HG03097 (cell line): ENCODE results near the gene AHDC1.
"Not testable (repeated sequence)": the region's sequence is repeated elsewhere in the genome, so short reads cannot be mapped to it uniquely, and the experiment has no call there.

Experiments
- ATAC-seq: cut with Tn5 transposase; IDR thresholded peaks from one replicate; pipeline ENCODE4 v1.9.1; 2021; ENCODE audit not compliant: unreplicated experiment, low FRiP score

AHDC1 gene

GRCh38 chr1:27538305-27538676 lies 65.7 kb downstream of the AHDC1 start:
- not testable (repeated sequence) for ATAC-seq

- no peak for ATAC-seq
Measured at GRCh38 chr1:27536767-27537166, 67.2 kb downstream of the AHDC1 start.

GRCh38 chr1:27536010-27536757 lies 67.8 kb downstream of the AHDC1 start:
- ATAC-seq: no peak

GRCh38 chr1:27535386-27535785 lies 68.6 kb downstream of the AHDC1 start:
- ATAC-seq: no peak

GRCh38 chr1:27531959-27532685 lies 71.8 kb downstream of the AHDC1 start:
- ATAC-seq: no peak

- no peak for ATAC-seq
Measured at GRCh38 chr1:27530192-27530591, 73.8 kb downstream of the AHDC1 start.

- no peak for ATAC-seq
Measured at GRCh38 chr1:27529704-27530018, 74.3 kb downstream of the AHDC1 start.

GRCh38 chr1:27528818-27529703 lies 74.9 kb downstream of the AHDC1 start:
- ATAC-seq: no peak

GRCh38 chr1:27527890-27528817 lies 75.8 kb downstream of the AHDC1 start:
- ATAC-seq: no peak

- ATAC-seq: no peak
Measured at GRCh38 chr1:27527223-27527889, 76.6 kb downstream of the AHDC1 start.

- no peak for ATAC-seq
Measured at GRCh38 chr1:27526569-27527222, 77.2 kb downstream of the AHDC1 start.

- no peak for ATAC-seq
Measured at GRCh38 chr1:27525296-27526272, 78.4 kb downstream of the AHDC1 start.

- ATAC-seq: no peak
Measured at GRCh38 chr1:27523337-27524020, 80.5 kb downstream of the AHDC1 start.

GRCh38 chr1:27522432-27523336 lies 81.3 kb downstream of the AHDC1 start:
- ATAC-seq: no peak

GRCh38 chr1:27521861-27522431 lies 82.0 kb downstream of the AHDC1 start:
- no peak for ATAC-seq

GRCh38 chr1:27521336-27521831 lies 82.6 kb downstream of the AHDC1 start:
- ATAC-seq: no peak
